ENCODE data around the gene SUGCT.

The SUGCT gene

DNA sequence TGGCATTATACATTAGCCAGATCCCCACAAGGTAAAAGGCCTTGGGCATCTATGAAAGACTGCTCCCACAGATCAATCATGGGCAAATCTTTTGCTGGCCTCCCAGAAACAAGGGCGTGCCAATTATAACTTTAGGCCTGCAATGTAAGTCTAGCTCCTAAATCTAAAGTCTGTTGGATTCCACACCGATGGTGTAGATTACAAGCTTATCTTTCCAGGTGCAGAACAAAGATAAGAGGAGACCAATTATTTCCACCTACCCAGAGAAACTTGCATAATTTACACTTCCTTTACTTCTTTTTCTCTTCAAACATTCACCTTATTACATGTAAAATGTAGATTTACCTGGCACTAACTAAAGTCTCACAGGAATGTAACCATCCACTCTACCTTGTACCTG lies 713.1 kb downstream of the SUGCT start:
- DNase-seq (ENCODE audit: low read depth), result no peak
- no peak overlapping the region for H3K4me3 ChIP-seq (ENCODE audit: low read depth, low read length)
- in situ Hi-C loops (cut with HindIII; ENCODE audit: low sequenced_read_pairs), result no loop called here
- TF ChIP-seq, protein P1, sequence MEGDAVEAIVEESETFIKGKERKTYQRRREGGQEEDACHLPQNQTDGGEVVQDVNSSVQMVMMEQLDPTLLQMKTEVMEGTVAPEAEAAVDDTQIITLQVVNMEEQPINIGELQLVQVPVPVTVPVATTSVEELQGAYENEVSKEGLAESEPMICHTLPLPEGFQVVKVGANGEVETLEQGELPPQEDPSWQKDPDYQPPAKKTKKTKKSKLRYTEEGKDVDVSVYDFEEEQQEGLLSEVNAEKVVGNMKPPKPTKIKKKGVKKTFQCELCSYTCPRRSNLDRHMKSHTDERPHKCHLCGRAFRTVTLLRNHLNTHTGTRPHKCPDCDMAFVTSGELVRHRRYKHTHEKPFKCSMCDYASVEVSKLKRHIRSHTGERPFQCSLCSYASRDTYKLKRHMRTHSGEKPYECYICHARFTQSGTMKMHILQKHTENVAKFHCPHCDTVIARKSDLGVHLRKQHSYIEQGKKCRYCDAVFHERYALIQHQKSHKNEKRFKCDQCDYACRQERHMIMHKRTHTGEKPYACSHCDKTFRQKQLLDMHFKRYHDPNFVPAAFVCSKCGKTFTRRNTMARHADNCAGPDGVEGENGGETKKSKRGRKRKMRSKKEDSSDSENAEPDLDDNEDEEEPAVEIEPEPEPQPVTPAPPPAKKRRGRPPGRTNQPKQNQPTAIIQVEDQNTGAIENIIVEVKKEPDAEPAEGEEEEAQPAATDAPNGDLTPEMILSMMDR (IDR thresholded peaks at IDR 0.05; ENCODE audit: low read depth, low read length, missing control alignments), result no peak

DNA sequence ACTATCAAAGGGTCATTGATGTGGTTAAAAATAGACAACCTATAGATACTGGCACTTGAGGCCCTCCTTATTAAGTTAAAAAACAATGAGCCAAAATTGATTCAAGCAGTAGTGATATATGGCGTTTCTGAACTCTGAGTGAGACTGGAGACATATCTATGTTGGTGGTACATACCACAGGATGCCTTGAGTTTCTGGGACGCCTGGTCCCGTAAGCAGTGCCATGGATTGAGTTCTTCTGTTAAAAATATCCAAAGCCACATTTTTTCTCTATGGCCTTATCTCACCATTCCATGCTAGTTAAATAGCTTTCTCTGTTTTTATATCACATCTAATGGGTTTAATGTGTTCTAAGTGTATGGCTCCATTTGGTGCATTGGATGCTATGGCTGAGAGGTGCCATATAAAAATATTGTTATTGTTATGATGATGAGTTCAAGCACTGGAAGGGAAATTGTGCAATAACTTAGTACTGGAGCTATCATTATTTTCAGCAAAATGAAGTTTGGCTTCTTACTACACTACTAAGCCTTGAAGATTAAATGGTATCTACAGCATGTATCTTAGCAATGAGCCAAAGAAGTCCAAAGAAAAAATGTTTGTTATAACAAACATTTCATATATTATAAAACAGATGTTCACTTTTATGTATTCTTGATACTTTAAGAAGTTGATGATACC lies 713.9 kb downstream of the SUGCT start:
- H3K4me3 ChIP-seq (ENCODE audit: low read depth, low read length), result no peak overlapping the region
- TF ChIP-seq, protein P1 (IDR thresholded peaks at IDR 0.05; ENCODE audit: low read depth, low read length, missing control alignments), result no peak
- no peak for DNase-seq (ENCODE audit: low read depth)
- in situ Hi-C loops (cut with HindIII; ENCODE audit: low sequenced_read_pairs), result no loop called here

DNA sequence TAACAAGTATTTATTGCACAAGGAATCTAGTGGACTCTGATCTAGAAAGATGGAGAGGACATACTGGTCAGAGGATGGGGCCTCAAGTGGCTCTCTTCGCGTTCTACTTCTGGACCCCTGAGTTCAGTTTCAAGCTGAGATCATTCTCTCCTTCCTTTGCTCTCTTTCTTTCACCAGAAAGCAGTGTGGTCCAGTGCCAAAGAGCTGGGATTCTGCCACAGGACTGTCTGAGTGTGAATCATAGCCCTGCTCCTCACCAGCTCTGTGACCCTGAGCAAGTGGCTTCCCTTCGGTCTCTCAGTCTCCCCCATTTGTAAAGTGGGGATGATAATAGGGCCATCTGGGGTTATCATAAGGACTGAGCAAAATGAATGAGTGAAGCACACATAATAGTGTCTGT lies 715.2 kb downstream of the SUGCT start:
- no peak for DNase-seq (ENCODE audit: low read depth)
- H3K4me3 ChIP-seq (ENCODE audit: low read depth, low read length), result no peak overlapping the region
- in situ Hi-C loops (cut with HindIII; ENCODE audit: low sequenced_read_pairs), result no loop called here
- TF ChIP-seq, protein P1 (IDR thresholded peaks at IDR 0.05; ENCODE audit: low read depth, low read length, missing control alignments), result no peak

DNA sequence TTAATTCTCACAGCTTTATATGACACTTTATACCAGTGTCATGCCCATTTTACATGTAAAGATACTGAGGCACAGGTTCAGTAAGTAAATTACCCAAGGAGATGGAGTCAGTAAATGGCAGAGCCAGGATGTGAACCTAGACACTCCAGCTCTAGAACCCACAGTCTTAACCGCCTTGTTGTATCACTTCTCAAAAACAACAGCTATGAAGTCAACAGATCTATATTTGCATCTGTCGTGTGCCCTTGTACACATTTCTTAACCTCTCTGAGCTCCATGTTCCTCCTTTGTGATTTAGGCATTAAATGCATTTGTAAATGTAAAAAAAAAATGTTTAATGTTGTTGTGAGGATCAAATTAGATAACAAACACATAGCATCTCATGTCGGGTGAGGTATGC lies 716.2 kb downstream of the SUGCT start:
- H3K4me3 ChIP-seq (ENCODE audit: low read depth, low read length), result no peak overlapping the region
- TF ChIP-seq, protein P1 (IDR thresholded peaks at IDR 0.05; ENCODE audit: low read depth, low read length, missing control alignments), result no peak
- no peak for DNase-seq (ENCODE audit: low read depth)
- in situ Hi-C loops (cut with HindIII; ENCODE audit: low sequenced_read_pairs), result no loop called here

DNA sequence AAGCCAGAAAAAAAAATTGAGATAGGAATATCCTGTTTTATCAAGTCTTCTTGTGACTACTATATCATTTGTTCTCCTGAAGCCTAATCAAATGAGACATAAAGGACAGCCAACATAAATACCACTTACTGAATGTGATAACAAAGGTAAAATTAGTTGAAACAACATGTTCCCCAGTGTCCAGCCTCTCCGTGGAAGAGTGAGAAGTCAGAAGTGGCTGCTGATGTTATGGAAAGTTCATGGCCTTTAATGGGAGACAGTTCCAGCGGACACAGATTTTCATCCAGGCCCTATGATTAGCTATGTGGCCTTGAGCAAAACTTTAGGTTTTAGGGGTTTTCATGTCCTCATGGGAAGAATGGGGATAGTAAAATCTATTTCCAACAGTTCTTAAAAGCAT lies 724.3 kb downstream of the SUGCT start:
- in situ Hi-C loops (cut with HindIII; ENCODE audit: low sequenced_read_pairs), result no loop called here
- H3K4me3 ChIP-seq (ENCODE audit: low read depth, low read length), result no peak overlapping the region
- TF ChIP-seq, protein P1 (IDR thresholded peaks at IDR 0.05; ENCODE audit: low read depth, low read length, missing control alignments), result no peak
- DNase-seq (ENCODE audit: low read depth), result no peak

DNA sequence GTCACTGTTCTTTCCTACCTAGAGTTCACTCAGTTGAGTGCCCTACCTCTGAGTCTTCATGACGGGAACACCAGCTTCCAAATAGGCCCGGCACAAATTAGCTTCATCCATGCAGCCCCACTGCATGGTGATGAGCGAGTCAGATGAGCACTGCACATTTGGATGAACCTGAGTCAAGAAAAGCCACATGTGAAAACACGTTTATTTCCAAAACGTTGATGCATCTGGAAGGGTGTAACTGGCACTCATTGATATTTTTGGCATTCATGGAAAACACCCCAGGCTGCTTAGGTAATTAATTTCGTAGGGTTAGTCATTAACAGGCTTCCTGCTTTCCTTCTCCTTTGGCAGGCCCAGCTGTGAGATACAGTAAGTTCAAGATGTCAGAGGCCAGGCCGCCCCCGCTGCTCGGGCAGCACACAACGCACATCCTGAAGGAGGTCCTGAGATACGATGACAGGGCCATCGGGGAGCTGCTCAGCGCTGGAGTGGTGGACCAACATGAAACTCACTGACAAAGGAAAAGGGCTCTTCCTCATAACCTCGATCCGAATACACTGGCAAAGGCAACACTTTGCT lies 725.2 kb downstream of the SUGCT start:
- TF ChIP-seq, protein P1 (IDR thresholded peaks at IDR 0.05; ENCODE audit: low read depth, low read length, missing control alignments), result no peak
- no peak for DNase-seq (ENCODE audit: low read depth)
- in situ Hi-C loops (cut with HindIII; ENCODE audit: low sequenced_read_pairs), result no loop called here
- no peak overlapping the region for H3K4me3 ChIP-seq (ENCODE audit: low read depth, low read length)

All from astrocyte of the cerebellum (primary cell).